GM12892 (cell line): Measurements from ENCODE around the gene CCDC63.

Experiments used
- POLR2A ChIP-seq: IDR thresholded peaks from 2 replicates; pipeline ENCODE4 v1.6.1; 2011; ENCODE audit warnings: low read depth, low read length, control low read depth
- TAF1 ChIP-seq: IDR thresholded peaks from 2 replicates; pipeline ENCODE4 v1.6.1; 2011; ENCODE audit warnings: low read depth, mild to moderate bottlenecking, control low read depth, low read length, borderline replicate concordance

- no peak for TF ChIP-seq TAF1
- no peak for TF ChIP-seq POLR2A
Measured at GRCh38 chr12:110901401-110901800, 54.6 kb downstream of the CCDC63 start.
